HEK293 (cell line): ENCODE data around the gene CYBRD1.
A peak's percentile ranks its signal among the peaks of the same experiment; 100 is the strongest.
"Not testable (repeated sequence)": the region's sequence is repeated elsewhere in the genome, so short reads cannot be mapped to it uniquely, and the experiment has no call there.

Experiments used
- CTCF ChIA-PET: fragments of 350-600 bp; formaldehyde crosslinking; extraction: SDS; loops from one replicate; lab custom pipeline; 2021; ENCODE audit warnings: antibody characterized with exemption; lab: Yijun Ruan, JAX
- POLR2A ChIA-PET: fragments of 300-600 bp; formaldehyde crosslinking; extraction: SDS; loops from one replicate; lab custom pipeline; 2020; ENCODE audit warnings: antibody characterized with exemption, inconsistent platforms; lab: Yijun Ruan, JAX
- H3K27ac ChIP-seq: fragments of 200-500 bp; sonication (Bioruptor generic); 2 replicates; pipeline ENCODE4 v1.5.1; 2014; ENCODE audit warnings: low read depth, low read length, control low read depth, inconsistent platforms; ENCODE audit errors: extremely low read depth
- H3K36me3 ChIP-seq, 2 experiments: fragments of 200-500 bp in 1 of 2; sonication (Bioruptor generic) in 1 of 2; 1 replicate in 1 of 2; 2 replicates in 1 of 2; pipeline ENCODE4 v1.5.1; 2014 to 2017; ENCODE audit warnings: inconsistent platforms in 2 of 2, low read length in 2 of 2; ENCODE audit not compliant: control insufficient read depth in 2 of 2, insufficient read depth in 1 of 2
- H3K4me1 ChIP-seq: fragments of 200-500 bp; sonication (Bioruptor generic); 2 replicates; pipeline ENCODE4 v1.5.1; 2014; ENCODE audit warnings: mild to moderate bottlenecking, low read length, inconsistent platforms; ENCODE audit not compliant: control insufficient read depth, insufficient read depth
- H3K4me3 ChIP-seq: 2 replicates; pipeline ENCODE4 v1.5.1; 2011; ENCODE audit warnings: low read depth, mild to moderate bottlenecking, control low read depth, low read length, moderate library complexity
- H3K9me3 ChIP-seq: fragments of 200-500 bp; sonication (Bioruptor generic); 2 replicates; pipeline ENCODE4 v1.5.1; 2014; ENCODE audit warnings: low read depth, low read length, inconsistent platforms; ENCODE audit not compliant: control insufficient read depth, insufficient read depth
- ELK4 ChIP-seq: IDR thresholded peaks from 2 replicates; pipeline ENCODE4 v1.6.1; 2011; ENCODE audit warnings: mild to moderate bottlenecking, low read depth, low read length, borderline replicate concordance
- OVOL3 ChIP-seq: fragments of 450-650 bp; formaldehyde crosslinking; IDR thresholded peaks from 2 replicates; pipeline ENCODE4 v1.5.1; 2016; ENCODE audit warnings: missing biosample characterization, missing genetic modification characterization
- SCRT1 ChIP-seq: fragments of 450-650 bp; formaldehyde crosslinking; IDR thresholded peaks from 2 replicates; pipeline ENCODE4 v1.5.1; 2016; ENCODE audit warnings: missing biosample characterization, missing genetic modification characterization, borderline replicate concordance
- SCRT2 ChIP-seq: fragments of 450-650 bp; formaldehyde crosslinking; IDR thresholded peaks from 2 replicates; pipeline ENCODE4 v1.5.1; 2016; ENCODE audit warnings: missing biosample characterization, missing genetic modification characterization
- SP2 ChIP-seq: fragments of 450-650 bp; formaldehyde crosslinking; IDR thresholded peaks from 2 replicates; pipeline ENCODE4 v1.5.1; 2016; ENCODE audit warnings: missing biosample characterization, missing genetic modification characterization
- TCF7L2 ChIP-seq: IDR thresholded peaks from 2 replicates; pipeline ENCODE4 v1.6.1; 2011; ENCODE audit warnings: low read depth, mild to moderate bottlenecking, inconsistent platforms, low read length, moderate library complexity, borderline replicate concordance
- WT1 ChIP-seq: fragments of 450-650 bp; formaldehyde crosslinking; IDR thresholded peaks from 2 replicates; pipeline ENCODE4 v1.5.1; 2016; ENCODE audit warnings: missing biosample characterization, missing genetic modification characterization
- ZBTB21 ChIP-seq: fragments of 450-650 bp; formaldehyde crosslinking; IDR thresholded peaks from 2 replicates; pipeline ENCODE4 v1.5.1; 2017; ENCODE audit warnings: missing biosample characterization, missing genetic modification characterization
- ZNF184 ChIP-seq: fragments of 450-650 bp; IDR thresholded peaks from 2 replicates; pipeline ENCODE4 v1.5.1; 2018; ENCODE audit warnings: missing biosample characterization, mild to moderate bottlenecking, missing genetic modification characterization
- ZNF202 ChIP-seq: fragments of 450-650 bp; formaldehyde crosslinking; IDR thresholded peaks from 2 replicates; pipeline ENCODE4 v1.5.1; 2016; ENCODE audit warnings: missing biosample characterization, missing genetic modification characterization, borderline replicate concordance
- ZNF404 ChIP-seq: fragments of 450-650 bp; formaldehyde crosslinking; IDR thresholded peaks from 2 replicates; pipeline ENCODE4 v1.5.1; 2017; ENCODE audit warnings: missing biosample characterization, missing genetic modification characterization
- ZNF449 ChIP-seq: fragments of 450-650 bp; formaldehyde crosslinking; IDR thresholded peaks from 2 replicates; pipeline ENCODE4 v1.5.1; 2017; ENCODE audit warnings: missing biosample characterization, mild to moderate bottlenecking, missing genetic modification characterization, moderate library complexity
- ZNF501 ChIP-seq: fragments of 450-650 bp; formaldehyde crosslinking; IDR thresholded peaks from 2 replicates; pipeline ENCODE4 v1.5.1; 2016; ENCODE audit warnings: missing biosample characterization, missing genetic modification characterization
- ZNF677 ChIP-seq: fragments of 450-650 bp; IDR thresholded peaks from 2 replicates; pipeline ENCODE4 v1.5.0; 2018; ENCODE audit warnings: missing biosample characterization, mild to moderate bottlenecking, missing genetic modification characterization, moderate library complexity
- ZNF776 ChIP-seq: fragments of 450-650 bp; formaldehyde crosslinking; IDR thresholded peaks from 2 replicates; pipeline ENCODE4 v1.5.0; 2017; ENCODE audit warnings: missing biosample characterization, missing genetic modification characterization, borderline replicate concordance
- ZNF843 ChIP-seq: fragments of 450-650 bp; formaldehyde crosslinking; IDR thresholded peaks from 2 replicates; pipeline ENCODE4 v1.5.1; 2016; ENCODE audit warnings: missing biosample characterization, missing genetic modification characterization
- ZSCAN30 ChIP-seq: fragments of 450-650 bp; IDR thresholded peaks from 2 replicates; pipeline ENCODE4 v1.5.1; 2018; ENCODE audit warnings: missing biosample characterization, mild to moderate bottlenecking, missing genetic modification characterization, moderate library complexity
- ZSCAN5A ChIP-seq: fragments of 450-650 bp; formaldehyde crosslinking; IDR thresholded peaks from 2 replicates; pipeline ENCODE4 v1.5.1; 2016; ENCODE audit warnings: missing biosample characterization, missing genetic modification characterization

CYBRD1 gene

GRCh38 chr2:171490577-171490976 lies 31.7 kb upstream of the CYBRD1 start:
- ChIA-PET POLR2A (no interaction called here), CTCF (interaction anchor here (1.4 kb wide), 1 partner anchor 9 kb away, joined by 4 read pairs; no protein-coding TSS in a partner anchor)
- H3K4me1 ChIP-seq = no peaks in the 10 kb centered on the region
- H3K4me3 ChIP-seq = no peak overlapping the region
- TF ChIP-seq ELK4 (no peak), ZNF404 (tag by site-specific recombination) (no peak)
- no peaks in the 10 kb centered on the region for H3K36me3 ChIP-seq
- no peaks in the 10 kb centered on the region for H3K9me3 ChIP-seq
- no peak overlapping the region for H3K27ac ChIP-seq

- CTCF ChIA-PET = interaction anchor here (1.4 kb wide), 1 partner anchor 10 kb away, joined by 4 read pairs; no protein-coding TSS in a partner anchor
- Histone ChIP-seq H3K36me3 (no peaks in the 10 kb centered on the region), H3K9me3 (no peaks in the 10 kb centered on the region), H3K4me1 (no peaks in the 10 kb centered on the region), H3K4me3 (no peak overlapping the region), H3K27ac (no peak overlapping the region)
- TF ChIP-seq SP2 (tag by site-specific recombination) = no peak
- TF ChIP-seq ZSCAN5A = no peak
- no peak for TF ChIP-seq TCF7L2
- no peak for TF ChIP-seq ZNF677 (tag by site-specific recombination)
- TF ChIP-seq ZNF776 (tag by site-specific recombination) = no peak
- no peak for TF ChIP-seq ZSCAN30 (tag by site-specific recombination)
- no peak for TF ChIP-seq WT1 (tag by site-specific recombination)
- no peak for TF ChIP-seq ZNF202 (tag by site-specific recombination)
- TF ChIP-seq ZBTB21 (tag by site-specific recombination) = no peak
- TF ChIP-seq ZNF501 = no peak
- POLR2A ChIA-PET = no interaction called here
These were observed 31.0 kb upstream of the CYBRD1 start for GRCh38 chr2:171491292-171491691.

- CTCF ChIA-PET = interaction anchor here (0.6 kb wide), 1 partner anchor 32 kb away, joined by 3 read pairs; no protein-coding TSS in a partner anchor
- Histone ChIP-seq H3K9me3 (no peaks in the 10 kb centered on the region), H3K4me3 (no peak overlapping the region), H3K4me1 (no peaks in the 10 kb centered on the region), H3K36me3 (no peaks in the 10 kb centered on the region), H3K27ac (no peak overlapping the region)
- POLR2A ChIA-PET = no interaction called here
- TF ChIP-seq ZNF449 (tag by site-specific recombination) (no peak), OVOL3 (tag by site-specific recombination) (no peak), ZNF843 (tag by site-specific recombination) (no peak), SCRT2 (tag by site-specific recombination) (peak; percentile 43; the same call in 1 of the 2 replicates), ZNF184 (tag by site-specific recombination) (no peak), SCRT1 (tag by site-specific recombination) (no peak)
These were observed 29.6 kb upstream of the CYBRD1 start for GRCh38 chr2:171492664-171493063.

- H3K27ac ChIP-seq, POLR2A ChIA-PET, CTCF ChIA-PET, H3K9me3 ChIP-seq, H3K4me3 ChIP-seq, H3K36me3 ChIP-seq, H3K4me1 ChIP-seq: not testable (repeated sequence)
These were observed 24.6 kb upstream of the CYBRD1 start for GRCh38 chr2:171497664-171498063.
